Stimulated activated CD4-positive, alpha-beta T cell treated with anti-CD3 and anti-CD28 coated beads, TNF-alpha, amount 100 ng/mL, for 1 hour (primary cell): ENCODE data around the gene GTPBP1.

Experiments used
- DNase-seq, 3 donors: peaks; one replicate each; pipeline ENCODE4 v3.0.0-alpha.2; 2020; ENCODE audit warnings: low read depth in 3 of 3, low spot score in 1 of 3

The GTPBP1 gene

DNA sequence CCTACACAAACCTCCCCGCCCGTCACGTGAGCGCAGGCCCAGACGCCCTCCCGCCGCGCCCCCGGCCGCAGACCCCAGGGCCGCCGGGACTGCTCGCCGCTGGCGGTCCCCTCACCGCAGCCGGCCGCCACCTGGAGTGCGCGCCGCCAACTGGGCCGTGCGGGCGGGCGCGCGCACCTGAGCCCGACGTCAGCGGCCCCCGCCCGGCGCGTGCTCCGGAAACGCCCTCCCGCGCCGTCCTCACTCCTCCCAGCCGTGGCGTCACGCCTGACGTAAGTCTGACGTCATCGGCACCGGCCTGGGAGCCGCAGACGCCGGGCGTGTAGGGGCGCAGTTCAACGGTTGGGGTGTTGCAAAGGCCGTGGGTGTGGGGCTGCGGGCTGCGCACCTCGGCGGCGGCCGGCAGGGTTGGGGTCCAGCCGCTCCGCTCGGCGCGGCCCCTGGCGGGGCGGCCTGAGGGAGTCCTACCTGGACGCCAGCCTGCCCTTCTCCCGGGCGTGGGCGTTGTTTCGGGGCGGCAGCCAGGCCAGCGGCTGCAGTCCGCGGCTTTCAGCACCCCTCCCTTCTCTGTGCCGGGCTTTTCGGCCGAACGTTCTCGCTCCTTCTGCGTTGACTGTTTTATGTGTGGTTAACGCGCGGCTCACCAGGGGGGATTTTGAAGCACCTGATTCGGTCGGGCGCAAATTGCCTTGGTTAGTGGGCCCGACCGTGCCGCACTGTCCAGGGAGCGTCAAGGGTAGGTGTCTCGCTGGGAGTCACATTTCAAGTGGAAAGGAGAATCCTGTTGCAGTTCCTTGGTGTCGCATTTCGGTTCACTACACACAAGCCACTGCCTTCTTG is 4.7 kb upstream of the GTPBP1 start, which contains the start of gene JOSD1:
TSS of gene JOSD1 (minus strand) at position 155 of the 840 bp plus-strand sequence. CDS start 956 bp downstream, outside the sequence.
- peak; percentile 93 to 98 (median 95) for DNase-seq

DNA sequence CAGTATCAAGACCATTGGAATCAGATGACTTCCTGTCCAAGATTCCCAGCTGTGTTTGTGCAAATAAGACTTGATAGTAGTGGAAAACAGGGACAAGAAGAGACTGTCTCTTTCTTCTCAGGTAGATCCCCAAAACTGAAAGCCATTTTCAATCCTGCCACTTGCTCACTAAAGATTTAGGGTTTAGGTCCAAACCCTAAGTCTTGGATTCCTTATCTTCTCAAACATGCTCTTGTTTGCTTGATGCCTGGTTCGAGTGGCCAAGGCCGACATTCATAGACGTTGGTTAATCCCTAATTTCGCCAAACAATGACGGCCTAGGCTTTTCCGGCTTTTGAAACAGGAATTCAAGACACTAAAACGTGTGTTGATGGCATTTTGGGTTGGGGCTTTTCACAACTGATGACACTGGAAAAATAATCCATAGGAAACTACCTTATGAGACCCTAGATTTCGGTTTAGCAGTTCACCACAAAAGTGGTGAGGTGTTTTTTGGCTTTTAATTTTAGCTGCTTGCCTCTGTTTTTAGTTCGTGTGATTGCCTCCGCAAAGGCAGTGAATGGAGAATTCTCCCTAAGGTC is 1.0 kb upstream of the GTPBP1 start:
- DNase-seq = no peak

DNA sequence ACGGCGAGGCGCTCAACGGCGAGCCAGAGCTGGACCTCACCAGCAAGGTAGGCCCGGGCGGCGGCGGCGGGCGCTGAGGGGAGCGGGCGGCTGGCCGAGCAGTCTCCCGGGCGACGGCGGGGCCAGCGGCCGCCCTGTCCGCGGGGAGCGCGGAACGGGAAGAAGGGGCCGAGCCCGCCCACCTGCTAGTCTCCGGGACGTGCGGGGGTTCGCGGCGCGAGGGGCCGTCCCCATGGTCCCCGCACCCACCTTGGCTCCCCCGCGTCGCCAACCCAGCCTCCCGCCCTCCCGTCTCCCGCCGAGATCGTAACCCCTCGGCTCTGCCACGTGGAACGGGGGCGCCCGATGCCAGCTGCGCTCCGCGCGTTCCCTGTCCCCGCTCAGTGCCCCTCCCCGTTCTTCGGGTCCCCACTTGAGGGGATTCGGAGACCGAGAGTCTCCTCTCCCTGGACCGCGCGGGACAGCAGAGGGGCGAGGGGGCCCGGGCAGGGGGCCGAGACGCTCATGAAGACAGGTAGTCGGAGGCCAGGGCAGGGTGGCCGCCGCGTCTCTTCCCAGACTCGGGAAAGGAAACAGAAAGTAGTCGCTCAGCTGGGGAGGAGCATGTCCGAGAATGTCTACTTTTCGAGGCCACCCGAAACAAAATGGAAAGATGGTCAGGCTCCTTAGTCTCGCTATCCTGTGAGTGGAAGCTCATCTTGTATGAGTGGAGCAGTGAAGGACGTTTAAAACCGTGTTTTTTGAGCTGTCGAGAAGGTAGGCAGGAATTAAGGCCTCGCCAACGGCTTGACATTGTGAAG is 557 bp downstream of the GTPBP1 start:
- peak in 1 of 3 donors; percentile 24 for DNase-seq

DNA sequence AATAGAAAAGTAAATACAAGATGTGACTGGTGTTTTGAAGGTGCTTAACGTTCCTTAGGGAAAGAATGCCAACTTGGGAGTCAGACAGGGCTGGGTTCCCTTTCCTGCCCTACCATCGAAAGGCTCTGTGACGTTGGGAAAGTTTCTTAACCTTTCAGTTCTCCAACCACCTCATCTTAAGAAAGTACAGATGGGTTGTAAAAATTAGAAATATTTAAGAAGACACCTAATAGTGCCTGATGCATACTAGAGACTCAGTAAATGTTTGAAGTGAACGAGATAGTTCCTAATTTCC is 1.1 kb downstream of the GTPBP1 start:
- no peak for DNase-seq

DNA sequence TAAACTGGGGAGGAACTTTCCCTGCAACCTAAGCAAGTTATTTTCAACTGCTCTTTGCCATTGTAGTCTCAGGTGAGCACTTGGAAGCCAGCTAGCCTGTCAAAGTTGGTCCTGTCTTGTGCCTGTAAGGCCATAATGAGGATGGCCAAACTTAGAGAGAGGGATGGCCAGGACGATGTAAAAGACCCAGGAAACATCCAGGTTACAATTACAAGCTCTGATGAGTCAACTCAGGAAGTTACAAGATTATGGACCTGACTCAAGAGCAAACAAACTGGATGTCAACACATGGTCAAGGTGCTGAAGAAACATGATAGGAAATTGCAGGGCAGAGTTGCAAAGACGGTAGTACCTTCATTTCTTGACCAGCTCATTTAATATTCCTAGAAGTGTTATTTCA is 1.6 kb downstream of the GTPBP1 start:
- no peak for DNase-seq

DNA sequence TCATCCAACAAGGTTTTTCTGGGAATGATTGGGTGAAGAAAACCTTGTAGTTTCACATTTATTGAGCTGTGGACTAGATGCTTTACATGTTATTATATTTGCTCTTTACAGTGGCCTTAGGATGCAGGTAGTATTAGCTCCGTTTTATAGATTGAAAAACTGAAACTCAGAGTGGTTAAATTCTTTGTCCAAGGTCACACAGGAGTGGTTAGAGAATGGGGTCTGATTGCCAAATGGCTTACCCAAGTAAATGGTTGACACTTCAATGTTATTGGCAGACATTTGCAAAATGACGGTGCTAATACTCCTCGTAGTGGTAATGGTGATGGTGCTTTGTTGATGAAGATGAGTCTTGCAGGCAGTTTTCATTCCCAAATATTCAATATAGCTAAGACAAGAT is 2.2 kb downstream of the GTPBP1 start:
- DNase-seq = no peak

DNA sequence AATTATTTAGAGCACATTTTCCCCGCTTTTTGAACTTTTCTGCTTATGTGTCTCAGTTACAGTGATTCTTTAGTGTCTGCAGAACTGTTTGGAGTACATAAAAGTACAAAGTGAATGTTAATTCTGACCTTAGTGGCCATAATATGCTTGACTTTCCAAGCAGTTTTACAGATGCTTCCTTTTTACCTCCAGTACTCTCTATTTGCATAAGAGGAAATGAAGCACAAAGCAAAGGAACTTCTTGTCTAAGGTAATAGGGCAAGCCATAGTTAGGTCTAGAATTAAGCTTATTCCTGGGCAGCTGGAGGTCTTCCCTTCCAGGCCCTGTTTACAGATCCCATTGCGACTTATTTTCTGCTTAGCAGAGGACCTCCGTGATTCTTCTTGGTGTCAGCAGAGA is 3.6 kb downstream of the GTPBP1 start:
- DNase-seq = no peak

DNA sequence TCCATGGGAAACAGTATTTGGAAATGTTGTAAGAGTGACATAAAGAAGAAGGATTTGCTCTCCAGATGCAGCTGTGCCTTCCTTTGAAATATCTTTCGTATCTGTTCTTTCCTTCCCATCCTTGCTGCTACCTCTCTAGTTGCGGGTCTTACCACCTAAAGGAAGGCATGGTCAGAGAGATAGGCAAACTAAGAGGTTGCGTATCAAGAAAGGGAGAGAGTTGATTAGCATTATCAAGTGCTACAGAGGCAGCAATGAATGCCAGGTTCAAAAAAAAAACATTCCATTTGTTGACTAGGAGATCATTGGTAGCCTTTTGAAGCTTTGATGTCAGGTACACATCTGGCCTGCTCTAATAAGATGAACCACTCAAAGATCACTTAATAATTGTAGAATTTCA is 4.6 kb downstream of the GTPBP1 start:
- no peak for DNase-seq

DNA sequence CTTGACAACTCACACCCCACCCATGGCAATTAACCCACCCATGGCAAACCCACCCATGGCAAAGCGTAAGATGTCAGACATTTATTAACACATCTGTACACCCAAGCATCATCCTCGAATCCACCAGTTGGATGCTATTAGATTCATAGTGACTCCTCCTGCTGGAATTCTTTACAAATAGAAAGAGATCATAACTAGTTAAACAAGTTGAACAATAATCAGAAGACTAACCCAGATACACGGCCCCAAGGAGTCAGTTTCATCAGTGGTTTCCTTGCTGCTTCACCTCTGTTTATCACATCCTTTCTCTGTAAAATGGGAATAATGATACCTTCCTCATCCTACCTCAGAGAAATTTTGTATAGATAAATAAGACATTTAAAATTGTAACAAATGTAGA is 5.1 kb downstream of the GTPBP1 start:
- DNase-seq = no peak

DNA sequence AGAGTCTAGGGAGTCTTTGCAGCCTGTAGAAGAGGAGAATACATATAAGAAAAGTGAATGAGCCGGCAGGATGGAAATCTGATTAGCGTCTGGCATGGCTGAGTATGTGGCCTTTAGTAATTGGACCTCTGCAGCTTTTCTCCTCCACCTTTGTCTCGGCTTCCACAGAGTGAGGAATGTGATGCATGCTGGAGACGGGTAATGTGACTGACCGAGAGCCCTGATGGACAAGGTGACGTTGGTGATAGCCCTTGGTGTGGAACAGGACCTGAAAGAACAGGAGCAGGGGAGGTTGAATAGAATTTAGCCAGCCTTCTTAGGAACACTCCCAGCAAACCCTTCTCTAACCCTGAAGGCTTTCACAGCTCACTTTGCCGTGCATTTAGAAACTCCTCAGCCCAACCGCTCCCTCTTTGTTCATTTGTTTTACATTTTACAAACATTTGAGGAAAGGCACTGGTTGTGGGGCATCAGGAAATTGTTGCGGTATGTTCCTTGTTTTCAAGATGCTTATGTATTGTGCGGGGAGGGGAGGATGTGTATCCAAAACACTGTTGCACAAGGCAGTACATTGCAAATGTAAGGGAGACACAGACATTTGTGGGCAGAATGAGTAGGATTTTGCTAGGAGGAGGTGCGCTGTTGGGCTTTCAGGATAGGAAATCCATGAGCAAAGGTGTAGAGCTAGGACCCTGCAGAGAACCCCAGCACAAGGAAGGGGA is 6.9 kb downstream of the GTPBP1 start:
- DNase-seq = no peak

DNA sequence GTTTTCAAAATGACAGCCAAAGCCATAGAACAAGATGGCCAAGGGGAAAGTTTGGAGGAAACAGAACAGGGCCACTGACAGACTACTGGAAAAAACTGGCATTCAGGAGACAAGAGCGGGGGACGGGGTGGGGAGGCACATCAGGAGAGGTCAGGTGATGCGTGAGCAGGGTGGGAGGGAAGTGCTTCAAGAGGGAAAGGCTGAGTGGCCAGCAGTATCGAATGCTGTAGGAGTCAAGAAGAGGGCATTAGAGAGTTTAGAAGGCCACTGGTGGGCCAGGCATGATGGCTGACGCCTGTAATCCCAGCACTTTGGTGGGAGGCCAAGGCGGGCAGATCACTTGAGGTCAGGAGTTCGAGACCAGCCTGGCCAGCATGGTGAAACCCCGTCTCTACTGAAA is 8.2 kb downstream of the GTPBP1 start:
- DNase-seq = no peak

DNA sequence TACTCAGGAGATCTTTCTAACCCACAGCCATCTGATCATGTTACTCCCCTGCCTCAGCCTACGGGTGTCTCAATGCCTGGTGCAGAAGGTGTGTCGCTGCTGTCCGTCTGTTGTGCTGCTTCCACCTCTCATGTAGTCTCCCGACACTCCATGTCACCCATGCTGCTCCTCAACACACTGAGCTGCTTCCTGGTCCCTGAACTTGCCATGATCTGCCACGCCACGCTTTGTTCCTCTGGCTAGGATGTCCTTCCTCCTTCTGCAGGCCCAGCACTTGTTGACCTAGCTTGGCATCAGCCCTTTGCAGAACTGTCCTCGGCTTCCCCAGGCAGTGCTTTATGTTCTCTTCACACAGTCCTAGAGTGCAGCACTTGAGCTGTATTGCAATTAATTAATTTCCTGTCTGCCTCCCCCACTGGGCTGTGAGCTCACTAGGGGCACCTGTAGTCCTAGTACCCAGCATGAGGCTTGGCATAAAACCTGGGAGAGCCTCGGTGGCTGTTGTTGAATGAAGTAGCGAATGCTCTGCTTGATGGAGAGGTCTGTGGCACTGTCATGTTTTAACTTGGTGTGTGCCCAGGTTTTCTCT is 9.5 kb downstream of the GTPBP1 start:
- DNase-seq = no peak

DNA sequence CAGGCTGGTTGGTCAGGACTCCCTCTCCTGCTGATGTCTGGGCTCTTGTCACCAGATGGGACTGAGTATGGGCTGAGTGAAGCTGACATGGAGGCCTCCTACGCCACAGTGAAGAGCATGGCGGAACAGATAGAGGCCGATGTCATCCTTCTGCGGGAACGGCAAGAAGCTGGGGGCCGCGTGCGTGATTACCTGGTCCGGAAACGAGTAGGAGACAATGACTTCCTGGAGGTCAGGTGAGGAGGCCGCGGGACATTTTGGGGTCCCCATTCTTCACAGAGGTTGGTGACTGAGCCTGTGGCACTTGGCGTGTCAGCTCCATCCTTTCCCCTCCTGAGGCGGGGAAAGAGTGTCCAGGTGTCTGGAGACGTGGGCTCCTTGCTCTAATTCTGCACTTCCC is 10.1 kb downstream of the GTPBP1 start:
- no peak for DNase-seq

DNA sequence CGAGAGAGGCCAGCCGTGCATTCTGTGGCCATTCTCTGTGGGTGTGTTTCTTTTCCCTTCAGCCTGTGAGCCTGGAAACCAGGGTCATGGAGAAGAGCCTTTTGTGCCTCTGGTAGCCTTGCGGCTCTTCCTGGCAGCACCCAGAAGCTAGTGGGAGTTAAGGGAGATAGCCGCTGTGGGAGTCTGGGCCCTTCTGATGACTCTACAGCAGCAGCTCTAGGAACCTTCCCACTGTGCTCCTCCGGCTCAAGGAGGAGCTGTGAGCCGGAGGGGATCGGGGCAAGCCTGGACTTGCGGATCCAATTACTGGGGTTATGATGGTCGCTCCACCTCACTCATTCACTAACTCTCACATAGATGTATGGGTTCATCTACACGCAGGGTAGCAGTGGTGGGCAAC is 10.5 kb downstream of the GTPBP1 start:
- no peak for DNase-seq

DNA sequence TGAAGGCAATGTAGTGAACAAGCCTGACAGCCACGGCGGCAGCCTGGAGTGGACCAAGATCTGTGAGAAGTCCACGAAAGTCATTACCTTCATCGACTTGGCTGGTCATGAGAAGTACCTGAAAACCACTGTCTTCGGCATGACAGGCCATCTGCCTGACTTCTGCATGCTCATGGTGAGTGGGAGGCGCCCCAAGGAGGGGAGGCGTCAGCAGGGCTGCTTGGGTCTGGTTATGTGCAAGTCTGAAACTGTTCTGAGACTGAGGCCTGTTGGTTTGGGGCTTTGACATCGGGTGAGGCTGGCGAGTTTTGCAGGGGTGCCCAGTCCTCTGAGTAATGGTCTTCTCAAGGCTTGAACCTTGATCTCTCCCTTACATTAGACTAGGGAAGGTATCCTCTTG is 11.1 kb downstream of the GTPBP1 start:
- DNase-seq = no peak

DNA sequence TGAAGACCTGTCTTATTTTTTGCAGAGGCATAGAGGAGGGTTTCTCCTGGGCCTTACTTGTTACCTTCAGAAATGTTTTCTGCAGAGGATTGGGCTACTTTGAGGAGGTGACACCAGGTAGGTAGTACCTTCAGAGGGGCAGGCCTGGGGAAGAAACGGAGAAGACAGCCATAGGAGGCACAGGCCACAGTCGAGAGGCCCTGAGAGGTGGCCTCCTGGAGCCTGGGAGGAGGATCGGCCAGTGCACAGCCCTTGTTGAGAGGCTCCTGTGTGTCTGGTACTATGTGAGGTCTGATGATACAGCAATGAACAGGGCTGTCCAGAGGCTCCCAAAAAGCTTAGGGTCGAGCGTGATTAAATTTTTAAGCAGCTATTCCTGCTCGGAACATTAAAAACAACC is 11.5 kb downstream of the GTPBP1 start:
- DNase-seq = no peak

DNA sequence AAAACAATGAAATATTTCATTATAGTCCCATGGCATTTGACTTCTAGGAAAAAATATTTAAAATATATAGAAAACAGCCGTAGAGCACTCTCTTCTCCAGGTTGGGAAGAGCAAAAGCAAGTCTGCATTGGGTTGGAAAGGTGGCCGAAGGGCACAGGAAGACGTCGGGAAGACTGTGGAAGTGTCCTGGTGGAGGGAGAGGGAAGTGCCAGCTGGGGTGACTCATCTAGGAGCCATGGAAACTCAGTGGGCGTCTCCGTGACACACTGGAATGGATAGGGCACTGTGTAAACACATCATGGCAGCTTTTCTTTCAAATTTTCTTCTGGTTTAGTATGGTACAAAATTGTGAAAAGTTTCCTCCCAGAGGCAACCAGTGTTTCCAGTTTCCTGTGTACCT is 12.7 kb downstream of the GTPBP1 start:
- DNase-seq = no peak

DNA sequence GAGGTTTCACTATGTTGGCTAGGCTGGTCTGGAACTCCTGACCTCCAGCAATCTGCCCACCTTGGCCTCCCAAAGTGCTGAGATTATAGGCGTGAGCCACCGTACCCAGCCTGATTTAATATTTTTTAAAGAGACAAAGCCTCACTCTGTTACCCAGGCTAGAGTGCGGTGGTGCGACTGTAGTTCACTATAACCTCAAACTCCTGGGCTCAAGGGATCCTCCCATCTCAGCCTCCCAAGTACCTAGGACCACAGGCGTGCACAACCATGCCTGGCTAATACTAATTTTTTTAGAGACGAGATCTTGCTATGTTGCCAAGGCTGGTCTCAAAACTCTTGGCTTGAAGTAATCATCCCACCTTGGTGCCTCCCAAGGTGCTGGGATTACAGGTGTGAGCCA is 13.5 kb downstream of the GTPBP1 start:
- DNase-seq = no peak

DNA sequence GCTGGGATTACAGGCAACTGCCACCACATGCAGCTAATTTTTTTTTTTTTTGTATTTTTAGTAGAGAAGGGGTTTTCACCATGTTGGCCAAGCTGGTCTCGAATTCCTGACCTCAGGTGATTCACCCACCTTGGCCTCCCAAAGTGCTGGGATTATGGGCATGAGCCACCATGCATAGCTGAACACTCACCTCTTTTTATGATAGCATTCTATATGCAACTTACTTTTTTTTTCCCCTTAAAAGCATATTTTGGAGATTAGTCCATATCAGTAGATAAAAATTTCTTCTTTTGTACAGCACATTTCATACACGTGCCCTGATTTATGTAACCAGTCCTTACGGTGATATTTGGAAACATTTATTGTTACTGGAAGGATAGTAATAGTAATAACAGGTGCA is 14.6 kb downstream of the GTPBP1 start:
- DNase-seq = no peak

DNA sequence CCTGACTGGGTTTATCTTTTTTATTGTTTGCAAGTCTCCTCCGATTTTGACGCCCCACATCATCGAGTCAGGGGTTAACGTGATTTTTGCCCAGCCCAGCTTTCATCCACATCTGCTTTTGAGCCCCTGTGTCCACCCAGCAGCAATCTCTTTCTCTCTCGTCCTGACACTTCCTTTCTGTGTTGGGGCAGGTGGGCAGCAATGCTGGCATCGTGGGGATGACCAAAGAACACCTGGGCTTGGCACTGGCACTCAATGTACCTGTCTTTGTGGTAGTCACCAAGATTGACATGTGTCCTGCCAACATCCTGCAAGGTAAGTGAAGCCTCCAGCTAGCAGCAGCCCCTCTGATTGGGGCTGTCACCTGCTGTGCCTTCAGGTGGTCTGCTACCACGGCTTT is 15.8 kb downstream of the GTPBP1 start:
- no peak for DNase-seq

DNA sequence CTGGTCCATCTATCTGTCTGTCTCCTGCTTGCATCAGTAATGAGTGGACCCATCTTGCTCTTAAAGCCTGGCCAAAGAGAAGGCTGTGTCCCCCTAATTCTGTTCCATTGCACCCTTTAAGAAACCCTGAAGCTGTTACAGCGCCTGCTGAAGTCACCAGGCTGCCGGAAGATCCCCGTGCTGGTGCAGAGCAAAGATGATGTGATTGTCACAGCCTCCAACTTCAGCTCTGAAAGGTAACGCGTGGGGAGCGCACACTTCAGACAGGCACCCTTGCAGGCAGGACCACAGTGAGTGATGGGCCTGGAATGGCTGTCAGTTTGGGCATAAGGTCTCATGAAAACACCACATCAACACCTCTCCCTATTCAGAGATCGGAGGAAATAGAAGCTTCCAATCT is 18.4 kb downstream of the GTPBP1 start:
- no peak for DNase-seq
